ENCODE measurements around the gene PTPRB.

PTPRB gene

DNA sequence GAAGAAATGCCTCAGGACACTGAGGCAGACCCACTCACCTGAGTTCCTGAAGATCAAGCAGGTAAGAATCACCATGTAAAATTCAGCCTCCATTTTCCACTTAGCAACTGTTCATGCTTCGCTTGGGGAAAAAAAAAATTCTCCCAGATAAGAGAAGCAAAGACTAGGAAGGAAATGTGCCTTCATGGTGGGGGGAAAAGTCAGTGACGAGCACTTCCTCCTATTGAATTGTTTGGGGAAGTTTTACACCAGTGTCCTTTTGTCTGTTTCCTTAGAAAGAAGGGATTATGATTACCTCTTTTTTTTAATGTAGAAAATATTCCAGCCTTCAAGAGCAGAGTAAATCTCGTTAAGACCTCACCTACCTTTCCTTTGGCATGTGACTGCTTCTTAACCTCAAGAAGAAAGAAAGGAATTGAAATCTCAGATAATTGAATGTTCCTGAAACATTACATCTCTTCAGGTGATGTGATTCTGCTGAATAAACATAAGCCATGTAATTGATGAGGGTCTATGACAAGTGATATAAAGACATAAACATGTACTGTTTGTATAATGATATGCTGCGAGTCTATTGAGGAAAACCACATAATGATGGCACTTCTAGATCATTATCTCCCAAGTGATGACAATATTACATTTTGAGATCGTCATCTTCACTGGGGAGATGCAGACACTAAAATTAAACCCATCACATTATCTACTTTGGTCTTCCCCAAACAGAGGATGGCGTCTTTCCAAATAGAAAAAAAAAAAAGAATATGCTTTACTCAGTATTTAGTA lies at the start of gene PTPRB:
PTPRB (minus strand) TSS at position 127 of the 783 bp plus-strand sequence; CDS start at position 93, 34 bp downstream.
- no peak for DNase-seq

DNA sequence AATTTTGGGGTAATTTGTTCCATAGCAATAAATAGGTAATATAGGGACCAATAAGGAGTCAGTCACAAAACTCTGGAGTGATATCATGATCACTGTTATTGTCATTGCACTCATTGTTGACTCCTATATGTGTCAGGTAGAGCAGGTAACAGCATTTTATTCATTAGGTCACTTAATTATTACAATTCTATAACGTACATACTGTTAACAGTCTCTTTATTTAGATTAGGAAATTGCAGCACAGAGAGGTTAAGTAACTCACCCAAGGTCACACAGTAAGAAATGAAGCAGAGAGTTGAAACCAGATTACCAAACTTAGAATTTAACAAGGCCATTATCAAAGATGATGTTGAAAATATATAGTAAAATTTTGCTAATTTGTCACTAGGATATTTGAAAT lies 49.7 kb upstream of the PTPRB start:
- no peak for DNase-seq

DNA sequence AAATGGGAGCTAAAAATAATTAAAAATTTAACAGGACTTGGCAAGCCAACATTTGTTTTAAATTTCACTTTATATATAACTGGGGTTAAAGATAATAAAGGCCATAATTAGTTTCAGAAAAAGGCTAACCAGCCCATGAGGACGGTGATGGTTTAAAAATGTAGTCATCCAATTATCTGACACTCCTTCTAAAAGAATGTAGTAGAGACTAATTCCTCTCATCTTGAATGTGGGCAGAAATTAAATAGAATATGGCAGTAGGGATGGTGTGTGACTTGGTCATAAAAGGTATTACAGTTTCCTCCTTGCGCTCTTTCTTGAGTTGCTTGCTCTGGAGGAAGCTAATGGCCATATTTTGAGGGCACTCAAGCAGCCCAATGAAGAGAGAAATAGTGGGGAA lies 49.1 kb upstream of the PTPRB start:
- DNase-seq = no peak

DNA sequence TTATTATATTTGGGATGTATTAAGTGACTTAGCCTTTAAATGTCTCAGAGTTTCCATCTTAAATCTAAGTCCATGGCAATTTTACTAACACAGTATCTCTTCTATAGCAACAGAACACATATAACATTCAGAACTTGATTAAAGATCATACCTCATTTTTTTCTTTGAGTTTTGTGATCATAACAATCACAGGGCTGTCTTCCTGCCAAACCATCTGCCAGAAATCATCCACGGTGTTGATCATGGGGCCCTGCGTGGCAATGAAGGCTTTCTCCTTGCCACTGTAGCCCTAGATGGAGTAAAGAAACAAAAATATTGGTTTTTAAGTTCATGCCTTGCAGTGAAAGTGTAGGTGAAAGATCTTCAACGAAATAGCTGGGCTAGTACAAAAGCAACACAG lies 46.7 kb upstream of the PTPRB start:
- no peak for DNase-seq

DNA sequence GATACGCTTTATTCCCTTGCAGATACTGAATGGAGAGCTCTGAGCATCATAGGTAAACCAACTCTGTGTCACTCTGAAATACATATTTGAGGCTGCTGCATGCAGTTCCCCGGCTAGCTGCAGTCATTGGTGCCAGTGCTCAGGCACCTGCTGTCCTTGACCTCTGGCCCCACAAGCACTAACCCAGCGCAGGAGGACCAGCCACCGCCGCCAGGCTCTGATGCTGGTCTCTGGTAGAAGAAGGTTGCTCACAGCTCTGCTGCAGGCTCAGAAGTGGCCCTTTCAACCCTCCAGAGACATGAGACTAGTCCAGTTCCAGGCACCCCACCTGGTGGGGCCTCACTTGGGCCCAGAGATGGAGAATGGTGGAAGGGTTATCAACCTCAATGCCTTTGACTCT lies 34.5 kb upstream of the PTPRB start:
- no peak for DNase-seq

DNA sequence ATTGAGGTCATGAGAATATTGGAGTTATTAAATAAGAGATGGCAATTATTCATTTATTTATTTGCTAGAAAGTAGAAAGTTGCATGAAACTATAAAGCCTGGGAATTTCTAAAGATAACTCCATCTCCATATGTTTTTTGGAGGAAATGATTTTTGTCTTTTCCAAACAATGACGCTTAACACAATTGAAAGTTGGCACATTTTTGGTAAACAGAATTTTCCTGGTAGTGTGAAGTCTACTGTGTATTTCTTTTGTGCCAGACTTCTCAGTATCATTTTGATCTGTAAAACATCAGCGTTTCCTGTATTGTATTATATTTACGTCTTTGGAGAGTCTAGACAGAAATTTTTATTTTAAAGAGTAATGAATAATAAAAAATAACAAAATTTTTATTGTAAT lies 33.7 kb upstream of the PTPRB start:
- DNase-seq = no peak

DNA sequence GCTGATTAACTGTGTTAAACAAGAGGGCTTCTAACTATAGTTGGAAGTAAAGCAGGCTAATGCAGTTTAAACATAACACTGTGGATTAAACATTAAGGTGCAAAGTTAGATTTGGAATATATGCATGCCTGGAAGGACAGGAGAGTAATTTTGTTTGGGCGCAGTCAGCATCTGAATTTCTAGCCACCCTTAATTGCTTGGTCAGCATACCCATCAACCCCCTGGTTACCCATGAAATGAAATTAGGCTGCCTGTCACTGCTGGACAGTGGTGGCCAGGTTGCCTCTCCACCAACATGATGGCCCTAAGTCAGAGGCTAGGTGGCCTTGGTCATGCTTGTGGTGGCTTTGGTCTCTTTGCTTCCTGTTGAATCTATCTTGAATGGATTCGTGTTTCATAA lies 30.0 kb upstream of the PTPRB start:
- DNase-seq = no peak

DNA sequence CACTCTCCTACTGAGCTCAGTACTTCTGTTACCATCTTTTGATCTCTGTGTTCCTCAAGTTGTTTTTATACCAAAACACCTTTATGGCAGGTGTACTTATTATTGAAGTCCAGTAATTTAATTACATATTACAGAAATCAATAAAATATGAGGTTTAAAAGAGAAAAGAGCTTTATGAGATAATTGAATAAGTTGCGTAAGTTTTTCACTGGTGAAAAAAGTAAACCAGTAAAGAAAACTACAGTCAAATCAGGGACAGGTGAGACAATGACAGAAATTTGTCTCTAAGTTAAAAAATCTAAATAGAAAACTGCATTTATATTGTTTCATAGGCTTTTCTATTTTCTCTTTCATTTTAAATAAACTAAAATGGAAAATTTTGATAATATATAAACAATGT lies 29.1 kb upstream of the PTPRB start:
- DNase-seq = no peak

DNA sequence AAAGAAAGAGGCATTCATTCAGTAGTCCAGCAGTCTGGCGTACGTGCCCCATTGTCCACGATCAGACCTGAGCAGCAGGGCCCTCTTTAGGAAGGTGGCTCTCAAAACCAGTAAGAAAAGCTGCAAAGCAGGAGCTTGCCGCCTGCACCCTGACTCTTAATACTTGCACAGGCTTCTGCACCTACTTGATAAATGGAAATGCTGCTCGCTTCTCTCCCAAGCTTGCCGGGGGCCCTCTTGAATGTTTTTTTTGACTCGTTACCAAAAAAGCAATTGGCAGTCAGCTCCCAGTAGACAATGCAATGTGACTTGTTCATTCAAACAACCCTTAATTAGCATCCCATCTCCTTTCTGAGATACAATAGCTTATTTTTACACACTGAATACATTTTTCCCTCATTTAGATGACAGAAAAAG lies 27.2 kb upstream of the PTPRB start:
- DNase-seq = no peak

DNA sequence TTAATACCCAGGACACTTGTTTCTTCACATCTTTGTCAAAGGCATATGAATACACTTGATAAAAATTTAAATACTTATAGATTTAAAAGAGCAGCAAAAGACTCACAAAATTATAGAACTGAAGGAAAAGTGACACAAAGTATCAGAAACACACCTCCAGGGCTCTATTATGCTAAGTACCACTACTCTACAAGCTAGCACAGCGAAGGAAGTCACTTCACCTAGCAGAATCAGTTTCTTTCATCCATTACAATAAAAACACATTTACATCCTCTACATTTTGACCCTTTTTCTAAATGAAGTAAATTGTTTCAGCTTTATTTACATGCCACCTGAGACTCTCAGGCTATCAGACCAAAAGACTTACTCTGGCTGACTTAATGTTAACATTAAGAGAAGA lies 26.6 kb upstream of the PTPRB start:
- DNase-seq = no peak

DNA sequence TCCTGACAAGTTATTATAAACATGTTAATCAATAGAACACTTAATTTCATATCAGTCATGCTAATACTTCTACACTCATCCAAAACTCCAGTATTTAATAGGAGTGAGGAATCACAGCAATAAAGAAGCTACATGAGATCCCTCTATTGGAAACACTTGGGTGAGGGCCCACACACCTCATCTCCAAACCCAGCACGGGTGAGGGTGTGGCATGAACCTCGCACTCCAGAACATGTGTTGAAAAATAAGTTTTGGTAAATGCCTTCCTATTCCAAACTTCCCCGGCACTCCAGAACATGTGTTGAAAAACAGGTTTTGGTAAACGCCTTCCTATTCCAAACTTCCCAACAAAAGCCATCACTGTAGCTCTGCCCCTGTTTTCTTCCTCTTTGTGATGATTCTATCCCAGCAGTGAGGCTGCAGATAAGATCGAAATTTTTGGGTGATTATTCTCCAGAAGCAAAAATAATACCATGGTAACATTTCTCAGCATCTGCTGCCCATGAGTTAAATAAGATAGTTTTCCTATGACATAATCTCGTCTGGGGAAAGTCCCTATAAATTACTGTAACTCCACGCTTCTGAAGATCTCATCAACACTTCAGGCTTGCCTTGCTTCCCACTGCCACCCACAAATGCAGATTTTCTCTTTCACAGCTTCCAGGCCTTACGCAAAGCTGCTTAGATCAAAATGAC lies 24.4 kb upstream of the PTPRB start:
- no peak for DNase-seq

DNA sequence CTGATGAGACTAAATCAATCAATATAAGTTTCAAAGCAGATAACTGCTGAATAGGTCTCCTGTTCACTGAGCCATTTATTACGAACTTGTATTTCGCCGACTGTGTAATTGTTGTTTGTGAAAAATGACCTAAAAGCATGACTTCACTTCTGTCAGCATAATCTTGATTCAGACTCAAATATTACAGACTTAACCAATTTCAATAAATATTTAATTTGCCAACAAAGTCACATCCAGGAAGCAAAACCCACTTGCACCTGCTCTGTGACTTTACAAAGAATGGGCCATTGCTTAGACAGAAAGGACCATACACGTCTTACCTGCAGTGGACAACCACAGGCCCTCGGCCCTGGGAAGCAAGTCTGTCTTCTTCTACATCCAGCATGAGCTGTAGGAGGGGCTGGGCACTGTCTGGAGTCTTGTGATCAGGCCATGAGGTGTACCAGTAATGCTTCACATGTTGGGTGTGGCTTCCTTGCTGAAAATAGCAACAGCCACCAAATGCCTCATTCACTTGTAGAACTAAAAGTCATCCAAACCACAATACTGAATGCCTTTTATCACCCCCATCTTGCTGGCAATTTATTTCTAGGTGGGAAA lies 23.5 kb upstream of the PTPRB start:
- no peak for DNase-seq

DNA sequence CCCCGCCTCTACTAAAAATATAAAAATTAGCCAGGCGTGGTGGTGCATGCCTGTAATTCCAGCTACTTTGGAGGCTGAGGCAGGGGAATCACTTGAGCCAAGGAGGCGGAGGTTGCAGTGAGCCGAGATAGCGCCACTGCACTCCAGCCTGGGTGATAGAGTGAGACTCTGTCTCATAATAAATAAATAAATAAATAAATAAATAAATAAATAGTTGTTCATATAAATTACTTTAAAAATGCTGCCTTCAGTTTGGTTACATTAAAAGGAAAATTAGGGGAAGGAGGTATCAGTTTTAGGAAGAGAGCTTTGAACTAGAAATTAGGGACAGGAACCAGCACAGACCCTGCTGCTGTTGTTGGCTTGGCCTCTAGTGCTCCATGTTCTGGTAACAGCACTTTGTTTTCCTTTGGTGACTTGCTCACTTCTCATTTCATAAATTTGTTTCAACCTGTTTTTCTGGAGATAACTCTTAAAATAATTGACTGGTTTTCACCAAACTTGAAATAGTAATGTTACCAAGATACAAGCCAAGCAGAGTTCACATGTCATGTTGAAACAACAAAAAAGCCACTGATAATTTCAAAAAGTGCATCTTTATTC lies 22.9 kb upstream of the PTPRB start:
- DNase-seq = no peak

DNA sequence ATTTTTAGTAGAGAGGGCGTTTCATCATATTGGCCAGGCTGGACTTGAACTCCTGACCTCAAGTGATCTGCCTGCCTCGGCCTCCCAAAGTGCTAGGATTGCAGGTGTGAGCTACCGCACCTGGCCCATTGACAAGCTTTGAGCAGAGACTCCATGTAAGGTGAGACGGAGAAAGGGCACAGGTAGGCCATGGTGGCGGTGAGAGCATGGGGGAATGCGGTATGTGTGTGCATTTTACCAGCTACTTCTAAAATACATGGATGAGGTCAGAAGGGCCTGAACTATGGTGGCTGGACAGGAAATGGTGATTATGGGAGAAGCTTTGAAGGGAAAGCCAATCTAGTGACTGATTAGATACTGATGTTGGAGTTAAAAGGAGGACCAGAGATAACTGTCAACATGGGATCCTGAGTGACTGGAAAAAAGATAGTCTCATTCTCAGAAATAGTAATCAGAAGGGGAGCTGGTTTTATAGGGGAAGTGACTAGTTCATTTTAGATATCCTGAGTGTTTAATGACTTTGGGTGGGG lies 21.9 kb upstream of the PTPRB start:
- no peak for DNase-seq

DNA sequence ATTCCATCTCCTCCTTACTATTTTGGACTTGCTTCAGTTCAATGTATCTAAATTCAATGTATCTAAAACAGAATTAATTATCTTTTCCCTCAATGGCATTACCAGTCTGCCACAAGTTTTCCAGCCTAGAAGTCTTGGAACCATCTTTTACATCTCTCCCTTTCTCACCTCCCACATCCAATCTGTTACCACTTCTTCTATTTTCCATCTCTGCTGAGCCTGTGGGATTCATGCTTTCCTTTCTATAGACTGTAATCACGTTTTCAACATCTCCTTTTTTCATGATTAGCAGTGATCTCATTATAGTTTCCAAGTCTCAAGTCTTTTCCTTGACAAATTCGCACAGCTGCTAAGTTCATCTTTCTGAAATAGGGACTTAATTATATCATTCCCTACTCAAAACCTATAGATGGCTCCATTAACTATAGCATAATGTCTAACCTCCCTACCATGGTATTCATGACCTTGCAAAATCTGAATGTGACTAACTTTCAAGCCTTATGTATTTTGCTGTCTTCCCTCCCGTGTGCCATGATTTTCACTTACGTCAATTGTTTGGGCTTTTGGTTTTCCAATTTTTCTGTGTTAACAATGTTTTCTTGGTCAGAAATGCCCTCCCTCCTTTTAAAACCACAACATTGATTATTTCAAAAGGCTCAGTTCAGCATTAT lies 20.5 kb upstream of the PTPRB start:
- DNase-seq = no peak

DNA sequence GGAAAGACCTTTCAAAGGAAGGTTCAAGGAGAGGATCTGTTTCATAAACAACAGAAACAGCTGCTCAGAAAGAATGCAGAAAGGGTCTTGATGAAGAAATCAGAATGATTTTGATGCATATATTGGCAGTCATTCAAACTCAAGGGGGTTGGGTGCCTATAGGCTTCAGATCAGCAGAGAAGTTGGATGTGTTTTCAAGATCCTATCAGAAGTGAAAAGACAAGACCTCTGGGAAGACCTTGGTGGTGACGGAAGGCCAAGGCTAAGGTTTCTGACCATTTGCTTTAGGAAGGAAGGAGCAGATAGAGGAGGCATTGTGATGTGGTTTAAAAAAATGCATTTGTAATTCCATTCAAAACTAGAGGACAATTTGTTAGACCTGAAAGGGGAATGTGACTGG lies 15.2 kb upstream of the PTPRB start:
- DNase-seq = no peak

DNA sequence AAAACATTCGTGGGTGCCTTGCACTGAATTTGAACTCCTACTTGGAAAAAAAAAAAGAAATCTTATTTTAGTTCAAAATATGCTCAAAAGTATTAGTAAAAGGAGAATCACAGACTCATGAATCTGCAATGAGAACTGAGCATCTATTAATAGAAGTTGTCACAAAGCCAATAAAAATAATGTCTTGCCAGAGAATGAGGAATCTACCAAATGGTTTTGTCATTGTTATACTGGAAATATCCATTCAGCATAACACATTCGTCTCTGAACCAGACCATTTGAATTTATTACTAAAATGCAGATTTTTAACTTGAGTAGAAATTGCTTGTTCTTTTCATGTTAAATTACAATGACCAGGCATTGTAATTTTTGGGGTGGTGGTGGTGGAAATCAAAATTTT lies 11.6 kb upstream of the PTPRB start:
- no peak for DNase-seq

DNA sequence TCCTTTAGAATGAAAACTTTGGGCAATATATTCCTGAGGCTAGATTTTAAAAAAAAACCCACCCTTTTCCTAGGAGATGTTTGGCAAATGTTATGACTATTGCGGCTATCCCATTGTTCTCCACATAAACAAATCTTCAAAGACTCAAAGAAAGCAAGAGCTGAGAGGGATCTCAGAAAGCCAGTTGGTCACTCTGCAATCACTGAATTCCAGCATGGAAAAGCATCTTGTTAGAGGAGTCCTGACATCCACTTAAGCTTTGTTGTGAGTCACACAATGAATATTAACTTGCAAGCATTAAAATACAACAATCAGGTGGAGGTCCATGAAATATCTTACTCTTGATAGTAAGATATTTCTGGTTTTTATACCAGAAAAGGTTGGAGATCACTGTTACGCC lies 11.0 kb upstream of the PTPRB start:
- DNase-seq = no peak

DNA sequence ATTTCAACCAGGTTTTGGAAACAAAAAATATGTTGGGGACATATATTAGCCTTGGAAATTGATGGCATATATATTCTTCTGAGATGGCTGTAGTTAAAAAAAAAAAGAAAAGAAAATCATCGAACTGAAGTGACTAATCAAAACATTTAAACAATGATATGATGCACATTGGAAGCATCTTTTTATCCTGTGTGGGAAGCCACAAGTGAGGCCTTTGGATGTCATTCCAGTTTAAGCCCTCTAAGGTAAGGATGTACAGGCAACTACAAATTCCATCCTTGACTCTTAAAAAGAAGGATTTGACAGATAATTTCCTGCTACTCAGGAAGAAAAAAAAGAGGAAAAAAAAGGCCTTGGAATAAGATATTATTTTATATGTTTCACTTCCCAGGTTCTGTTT lies 9.6 kb upstream of the PTPRB start:
- DNase-seq = no peak

DNA sequence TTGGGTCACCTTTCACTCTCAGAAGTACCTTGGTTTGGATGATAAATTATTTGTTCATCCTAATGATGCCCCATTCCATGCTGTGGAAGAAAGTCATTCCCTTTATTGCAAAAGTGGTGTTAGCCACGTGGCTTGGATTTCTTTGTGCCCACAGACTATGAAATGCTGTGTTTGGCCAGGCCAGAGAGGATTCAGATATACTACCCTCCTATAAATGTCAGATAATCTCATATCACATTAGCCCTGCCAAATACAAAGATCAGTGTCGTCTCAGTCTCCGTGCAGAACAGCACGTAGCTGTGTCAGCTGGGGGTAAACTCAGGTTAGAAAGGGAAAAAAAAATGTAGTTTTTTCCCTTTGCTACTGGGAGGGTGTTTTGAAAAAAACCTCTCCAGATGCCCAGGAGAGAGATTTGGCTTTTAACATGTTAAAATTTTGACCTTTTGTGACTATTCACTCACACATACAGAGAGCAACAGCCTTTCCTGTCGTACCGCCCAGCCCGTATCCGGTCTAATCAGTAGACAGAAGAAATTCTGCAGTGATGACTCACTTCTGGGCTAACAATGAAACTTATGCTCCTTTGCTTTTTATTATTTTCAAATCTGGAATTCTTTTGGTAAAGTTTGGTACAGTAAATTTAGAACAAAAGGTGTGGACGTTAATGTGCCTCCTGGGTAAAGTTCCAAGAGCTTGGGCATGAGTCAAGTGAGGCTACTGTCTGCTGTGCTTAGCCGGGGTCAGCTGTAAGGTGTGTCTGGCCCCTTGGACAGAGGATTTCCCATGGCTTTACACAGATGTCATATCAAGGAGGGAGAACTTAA lies 8.5 kb upstream of the PTPRB start:
- no peak for DNase-seq

DNA sequence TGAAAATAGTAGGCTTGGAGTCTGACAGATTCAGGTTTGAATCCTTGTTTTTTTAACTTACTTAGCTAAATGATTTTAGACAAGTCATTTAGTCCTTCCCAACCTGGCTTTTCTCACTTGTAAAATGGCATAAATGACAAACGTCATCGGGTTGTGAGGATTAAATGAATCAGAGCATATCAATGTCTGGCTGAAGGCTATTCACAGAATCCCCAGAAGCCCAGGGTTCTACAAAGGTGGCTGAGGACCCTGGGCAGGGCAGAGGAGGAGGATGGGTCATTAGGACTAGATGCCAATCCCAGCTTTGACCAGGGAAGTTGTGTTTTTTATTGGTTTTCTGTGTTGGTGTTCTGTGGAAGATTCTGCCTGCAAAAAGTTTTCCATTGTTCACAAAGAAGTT lies 7.6 kb upstream of the PTPRB start:
- no peak for DNase-seq

DNA sequence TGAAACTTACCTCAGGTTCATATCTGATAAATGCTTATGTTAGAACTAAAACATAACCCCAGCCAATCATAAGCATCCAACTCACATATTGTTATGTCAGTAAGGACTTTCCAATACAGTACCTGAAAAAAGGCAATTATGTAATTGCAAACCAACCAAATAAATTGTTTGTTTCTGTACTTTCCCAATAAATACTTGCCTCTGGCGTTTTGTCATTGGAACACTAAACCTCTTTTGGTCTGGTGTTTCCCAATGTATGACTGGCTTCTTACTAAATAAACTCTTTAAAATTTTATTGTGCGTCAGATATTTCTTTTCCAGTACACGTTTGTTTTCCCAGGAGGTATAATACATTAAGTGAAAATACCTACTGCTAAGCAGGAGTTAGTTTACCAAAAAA lies 6.7 kb upstream of the PTPRB start:
- no peak for DNase-seq

All from NCI-H1048 (cell line).